Stimulated activated CD8-positive, alpha-beta memory T cell treated with anti-CD3 and anti-CD28 coated beads, Interleukin-4, amount 100 ng/mL, for 24 hours (primary cell): ENCODE results near the gene GOLGA6L4.
"Not testable (repeated sequence)": the region's sequence is repeated elsewhere in the genome, so short reads cannot be mapped to it uniquely, and the experiment has no call there.

Experiments used
- DNase-seq: peaks from one replicate; pipeline ENCODE4 v3.0.0-alpha.2; 2020; ENCODE audit warnings: low read depth

GOLGA6L4 gene

GRCh38 chr15:84235573-84235972 lies at the start of gene GOLGA6L4:
TSS of gene GOLGA6L4 (plus strand) at chr15:84235773. CDS start at chr15:84235835, 62 bp downstream.
- not testable (repeated sequence) for DNase-seq

- DNase-seq: not testable (repeated sequence)
These were observed 42.6 kb upstream of the GOLGA6L4 start for GRCh38 chr15:84192982-84193381.

GRCh38 chr15:84195603-84196002 lies 40.0 kb upstream of the GOLGA6L4 start:
- not testable (repeated sequence) for DNase-seq

GRCh38 chr15:84196530-84197188 lies 38.9 kb upstream of the GOLGA6L4 start:
- DNase-seq: not testable (repeated sequence)

GRCh38 chr15:84199865-84200264 lies 35.7 kb upstream of the GOLGA6L4 start:
- DNase-seq: not testable (repeated sequence)

- DNase-seq: not testable (repeated sequence)
These were observed 10.9 kb downstream of the GOLGA6L4 start for GRCh38 chr15:84246441-84246840.
